Epithelial cell of prostate (primary cell): ENCODE measurements around the gene CCDC73.
"Not testable (repeated sequence)": the region's sequence is repeated elsewhere in the genome, so short reads cannot be mapped to it uniquely, and the experiment has no call there.

Experiments
- DNase-seq: peaks from one replicate; pipeline ENCODE4 v3.0.0-alpha.2; 2011; ENCODE audit warnings: low read depth, low spot score
- H3K27ac ChIP-seq: fragments of 450-650 bp; 2 replicates; pipeline ENCODE4 v1.5.1; 2017; ENCODE audit warnings: mild to moderate bottlenecking

CCDC73 gene

GRCh38 chr11:32817181-32817851, 22.9 kb upstream of the CCDC73 start:
- DNase-seq: no peak
- peak overlapping the region; percentile 9 for H3K27ac ChIP-seq

GRCh38 chr11:32809313-32809712, 14.9 kb upstream of the CCDC73 start:
- no peak for DNase-seq
- no peak overlapping the region for H3K27ac ChIP-seq

- no peak overlapping the region for H3K27ac ChIP-seq
- no peak for DNase-seq
These were observed 2.0 kb upstream of the CCDC73 start for GRCh38 chr11:32796425-32796824.

GRCh38 chr11:32792948-32793475, 1.4 kb downstream of the CCDC73 start:
- no peak overlapping the region for H3K27ac ChIP-seq
- no peak for DNase-seq

- no peak for DNase-seq
- H3K27ac ChIP-seq: no peak overlapping the region
These were observed 2.1 kb downstream of the CCDC73 start for GRCh38 chr11:32792111-32792947.

GRCh38 chr11:32790916-32791315, 3.5 kb downstream of the CCDC73 start:
- no peak for DNase-seq
- no peak overlapping the region for H3K27ac ChIP-seq

GRCh38 chr11:32786811-32787210, 7.7 kb downstream of the CCDC73 start:
- no peak overlapping the region for H3K27ac ChIP-seq
- DNase-seq: no peak

- no peak for DNase-seq
These were observed 9.2 kb downstream of the CCDC73 start for GRCh38 chr11:32785262-32785661.

GRCh38 chr11:32781721-32782120, 12.7 kb downstream of the CCDC73 start:
- no peak overlapping the region for H3K27ac ChIP-seq
- no peak for DNase-seq

More at GRCh38 chr11:32785262-32785661, 9.2 kb downstream of the CCDC73 start:
- no peak overlapping the region for H3K27ac ChIP-seq

- H3K27ac ChIP-seq, DNase-seq: not testable (repeated sequence)
These were observed 13.6 kb downstream of the CCDC73 start for GRCh38 chr11:32780839-32781238.

- no peak for DNase-seq
- no peak overlapping the region for H3K27ac ChIP-seq
These were observed 15.3 kb downstream of the CCDC73 start for GRCh38 chr11:32779136-32779535.

- H3K27ac ChIP-seq: no peak overlapping the region
- no peak for DNase-seq
These were observed 18.6 kb downstream of the CCDC73 start for GRCh38 chr11:32775908-32776307.

- no peak overlapping the region for H3K27ac ChIP-seq
- DNase-seq: no peak
These were observed 20.4 kb downstream of the CCDC73 start for GRCh38 chr11:32774081-32774480.

GRCh38 chr11:32772731-32773130, 21.7 kb downstream of the CCDC73 start:
- no peak overlapping the region for H3K27ac ChIP-seq
- DNase-seq: no peak

- not testable (repeated sequence) for DNase-seq
These were observed 32.7 kb downstream of the CCDC73 start for GRCh38 chr11:32761774-32762173.

GRCh38 chr11:32758291-32758690, 36.2 kb downstream of the CCDC73 start:
- DNase-seq: no peak
- no peak overlapping the region for H3K27ac ChIP-seq

More at GRCh38 chr11:32761774-32762173, 32.7 kb downstream of the CCDC73 start:
- H3K27ac ChIP-seq: not testable (repeated sequence)

- H3K27ac ChIP-seq, DNase-seq: not testable (repeated sequence)
These were observed 41.3 kb downstream of the CCDC73 start for GRCh38 chr11:32753181-32753580.

GRCh38 chr11:32752001-32752400, 42.5 kb downstream of the CCDC73 start:
- DNase-seq: no peak
- no peak overlapping the region for H3K27ac ChIP-seq

- no peak overlapping the region for H3K27ac ChIP-seq
- DNase-seq: no peak
These were observed 43.1 kb downstream of the CCDC73 start for GRCh38 chr11:32751381-32751780.

- no peak overlapping the region for H3K27ac ChIP-seq
- no peak for DNase-seq
These were observed 64.5 kb downstream of the CCDC73 start for GRCh38 chr11:32729976-32730375.

- no peak for DNase-seq
- no peak overlapping the region for H3K27ac ChIP-seq
These were observed 71.1 kb downstream of the CCDC73 start for GRCh38 chr11:32723332-32723731.
